Endodermal cell (in vitro differentiated cells): ENCODE data around the gene AGPAT3. TPM values are rescaled to one million over a fixed set of nuclear protein-coding genes. Genes with fewer than 3 reads are reported as not detected.

Source experiments
- DNase-seq: peaks from one replicate; pipeline ENCODE4 v3.0.0-alpha.2; 2017
- H3K27ac ChIP-seq: 2 replicates; pipeline ENCODE4 v1.5.1; 2013; ENCODE audit warnings: mild to moderate bottlenecking, low read depth, low read length, moderate library complexity
- H3K27me3 ChIP-seq: 2 replicates; pipeline ENCODE4 v1.6.1; 2013; ENCODE audit warnings: mild to moderate bottlenecking, low read length, moderate library complexity; ENCODE audit not compliant: insufficient read depth, control insufficient read depth, poor library complexity, severe bottlenecking
- H3K36me3 ChIP-seq: 2 replicates; pipeline ENCODE4 v1.7.0; 2013; ENCODE audit warnings: mild to moderate bottlenecking, low read length, moderate library complexity; ENCODE audit not compliant: control insufficient read depth, insufficient read depth
- H3K4me1 ChIP-seq: one replicate; pipeline ENCODE4 v1.7.0; 2013; ENCODE audit warnings: low read length; ENCODE audit not compliant: control insufficient read depth, insufficient read depth
- H3K4me3 ChIP-seq: 2 replicates; pipeline ENCODE4 v1.5.1; 2013; ENCODE audit warnings: mild to moderate bottlenecking, low read length, moderate library complexity
- H3K9ac ChIP-seq: 2 replicates; pipeline ENCODE4 v1.6.1; 2013; ENCODE audit warnings: mild to moderate bottlenecking, low read length, moderate library complexity; ENCODE audit not compliant: poor library complexity, severe bottlenecking; ENCODE audit errors: extremely low read depth
- H3K9me3 ChIP-seq: 2 replicates; pipeline ENCODE4 v1.6.1; 2013; ENCODE audit warnings: mild to moderate bottlenecking, low read length, moderate library complexity; ENCODE audit not compliant: control insufficient read depth
- H3K27ac Mint-ChIP-seq: 2 replicates; pipeline ENCODE4 v1.8.0; 2020; ENCODE audit warnings: mixed read lengths
- H3K27me3 Mint-ChIP-seq: 2 replicates; pipeline ENCODE4 v1.8.0; 2021; ENCODE audit warnings: mild to moderate bottlenecking, mixed read lengths; ENCODE audit not compliant: insufficient read depth
- H3K36me3 Mint-ChIP-seq: 2 replicates; pipeline ENCODE4 v1.8.0; 2020; ENCODE audit warnings: low read depth, mixed read lengths
- H3K4me1 Mint-ChIP-seq: 2 replicates; pipeline ENCODE4 v1.8.0; 2020; ENCODE audit warnings: mixed read lengths
- H3K4me3 Mint-ChIP-seq: 2 replicates; pipeline ENCODE4 v1.8.0; 2020; ENCODE audit warnings: mild to moderate bottlenecking, moderate library complexity, mixed read lengths
- H3K9me3 Mint-ChIP-seq: 2 replicates; pipeline ENCODE4 v1.8.0; 2020; ENCODE audit warnings: mild to moderate bottlenecking, mixed read lengths
- CTCF ChIP-seq: fragments of 200-600 bp; sonication (generic); conservative IDR thresholded peaks from 2 replicates; pipeline ENCODE4 v1.5.0; 2021; ENCODE audit warnings: antibody characterized with exemption, mild to moderate bottlenecking
- WGBS, 2 experiments: methylation state at CpG; one replicate each; pipeline versions ENCODE4 v1.1.5 to v1.1.7; 2013; ENCODE audit warnings: missing lambda C conversion rate in 2 of 2, mixed read lengths in 1 of 2; ENCODE audit not compliant: insufficient coverage in 1 of 2, insufficient read length in 1 of 2; 5-methylcytosine and 5-hydroxymethylcytosine counted together
- total RNA-seq, 2 donors: library from RNA; stranded (reverse); fragmentation: NEBNext Ultra II Directional in 1 of 2; extraction: Animal tissue kit (Norgen Biotek cat#: 25700) in 1 of 2; gene quantifications; 2 replicates in 1 of 2; 3 replicates in 1 of 2; pipeline ENCODE4 v1.2.1, GENCODE V29; 2021

Gene AGPAT3
- total RNA-seq, 2 donors from 2014 or later: 44.0 to 74.4 TPM

DNA sequence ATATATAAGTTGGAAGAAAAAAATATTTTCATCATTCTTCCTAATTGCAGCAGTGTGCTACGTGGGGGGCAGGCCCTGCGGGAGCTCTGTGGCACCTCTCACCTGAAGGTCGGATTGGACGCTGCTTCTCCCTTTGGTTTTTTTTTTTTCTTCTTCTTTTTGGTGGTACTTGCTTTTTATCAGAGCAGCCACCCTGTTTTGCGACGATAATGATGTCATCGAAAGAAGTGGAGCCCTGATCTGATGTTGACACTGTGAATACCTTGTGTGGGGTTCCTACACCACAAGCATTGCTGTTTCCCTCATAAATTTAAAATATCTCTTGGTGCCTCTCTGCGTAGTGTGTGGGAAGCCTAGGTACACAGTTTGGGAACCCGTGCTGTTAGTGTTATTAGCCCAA is 152.6 kb downstream of the AGPAT3 start:
- Histone ChIP-seq H3K4me3 (no peak overlapping the region), H3K27me3 (no peaks in the 10 kb centered on the region), H3K9ac (no peak overlapping the region), H3K27ac (no peak overlapping the region), H3K9me3 (no peaks in the 10 kb centered on the region), H3K36me3 (no peaks in the 10 kb centered on the region), H3K4me1 (peaks cover 3% of the 10 kb centered on the region)
- H3K27ac Mint-ChIP-seq: peak overlapping the region; percentile 45
- H3K36me3 Mint-ChIP-seq: no peaks in the 10 kb centered on the region
- 91 to 94% methylated on average over 4 to 9 of the region's 9 CpGs for WGBS, 2 experiments
- no peaks in the 10 kb centered on the region for H3K27me3 Mint-ChIP-seq
- TF ChIP-seq CTCF: no peak
- H3K9me3 Mint-ChIP-seq: no peaks in the 10 kb centered on the region
- DNase-seq: no peak
- peaks cover 24% of the 10 kb centered on the region for H3K4me1 Mint-ChIP-seq
- no peak overlapping the region for H3K4me3 Mint-ChIP-seq

- peaks cover 3% of the 10 kb centered on the region for H3K4me1 ChIP-seq
- H3K27ac ChIP-seq: no peak overlapping the region
- WGBS, 2 experiments: 94% methylated on average over 5 of the region's 5 CpGs
- no peaks in the 10 kb centered on the region for H3K27me3 ChIP-seq
- no peak overlapping the region for H3K9ac ChIP-seq
- H3K9me3 Mint-ChIP-seq: no peaks in the 10 kb centered on the region
- H3K4me3 Mint-ChIP-seq: no peak overlapping the region
- H3K9me3 ChIP-seq: no peaks in the 10 kb centered on the region
- peaks cover under 1% of the 10 kb centered on the region for H3K36me3 Mint-ChIP-seq
- H3K36me3 ChIP-seq: no peaks in the 10 kb centered on the region
- no peak overlapping the region for H3K4me3 ChIP-seq
- peaks cover 22% of the 10 kb centered on the region for H3K4me1 Mint-ChIP-seq
- DNase-seq: no peak
- H3K27ac Mint-ChIP-seq: peak overlapping the region; percentile 45
- H3K27me3 Mint-ChIP-seq: no peaks in the 10 kb centered on the region
- TF ChIP-seq CTCF: no peak
Measured at GRCh38 chr21:44018127-44018526, 153.1 kb downstream of the AGPAT3 start.

DNA sequence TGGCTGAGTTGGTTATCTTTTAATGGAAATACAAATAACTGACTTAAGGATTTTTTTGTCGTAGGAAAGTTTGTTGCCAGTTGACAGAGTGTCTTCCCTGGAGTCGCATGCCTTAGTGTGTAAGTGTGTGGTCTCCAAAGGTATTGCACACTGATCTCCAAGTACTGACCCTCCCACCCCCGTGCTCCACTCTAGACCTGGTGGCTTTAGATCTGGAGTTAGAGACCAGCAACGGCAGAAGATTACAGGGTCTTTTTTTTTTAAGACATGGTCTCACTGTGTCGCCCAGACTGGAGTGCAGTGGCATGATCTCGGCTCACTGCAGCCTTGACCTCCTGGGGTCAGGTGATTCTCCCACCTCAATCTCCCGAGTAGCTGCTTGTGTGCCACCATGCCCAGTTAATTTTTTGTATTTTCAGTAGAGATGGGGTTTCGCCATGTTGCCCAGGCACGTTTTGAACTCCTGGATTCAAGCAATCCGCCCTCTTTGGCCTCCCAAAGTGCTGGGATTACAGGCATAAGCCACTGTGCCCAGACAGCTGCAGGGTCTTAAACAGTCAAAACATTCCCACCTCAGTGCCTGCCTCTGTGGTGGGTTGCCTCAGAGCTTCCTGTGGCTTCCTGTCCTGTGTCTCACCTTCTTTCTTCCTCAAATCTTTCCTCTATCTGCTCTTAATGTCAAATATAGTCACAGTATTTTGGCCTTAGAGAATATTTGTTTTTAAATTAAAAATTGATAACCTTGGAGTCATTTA is 154.0 kb downstream of the AGPAT3 start:
- Mint-ChIP-seq H3K27me3 (no peaks in the 10 kb centered on the region), H3K4me1 (peaks cover 13% of the 10 kb centered on the region), H3K4me3 (no peak overlapping the region), H3K36me3 (peaks cover 3% of the 10 kb centered on the region), H3K9me3 (no peaks in the 10 kb centered on the region), H3K27ac (peak overlapping the region; percentile 35)
- Histone ChIP-seq H3K36me3 (no peaks in the 10 kb centered on the region), H3K9me3 (no peaks in the 10 kb centered on the region), H3K9ac (no peak overlapping the region), H3K27me3 (no peaks in the 10 kb centered on the region), H3K27ac (no peak overlapping the region), H3K4me3 (no peak overlapping the region), H3K4me1 (peaks cover 3% of the 10 kb centered on the region)
- DNase-seq: no peak
- no peak for TF ChIP-seq CTCF
- 95% methylated on average over 7 to 10 of the region's 10 CpGs for WGBS, 2 experiments
